SIG-M5 treated with dmso at 0.1 percent for 504 hours (cell line): ENCODE data around the gene NUBPL.
"Not testable (repeated sequence)": the region's sequence is repeated elsewhere in the genome, so short reads cannot be mapped to it uniquely, and the experiment has no call there.

Experiments used
- DNase-seq: peaks from one replicate; lab custom pipeline; 2025; ENCODE audit not compliant: unreplicated experiment; lab: John Stamatoyannopoulos, UW

The NUBPL gene

GRCh38 chr14:31672709-31673108 is 111.5 kb downstream of the NUBPL start:
- no peak for DNase-seq

GRCh38 chr14:31677052-31677451 is 115.8 kb downstream of the NUBPL start:
- no peak for DNase-seq

- no peak for DNase-seq
Observed at GRCh38 chr14:31677630-31678029, 116.4 kb downstream of the NUBPL start.

GRCh38 chr14:31678421-31679249 is 117.4 kb downstream of the NUBPL start:
- DNase-seq = no peak

GRCh38 chr14:31682768-31683167 is 121.6 kb downstream of the NUBPL start:
- no peak for DNase-seq

- DNase-seq = no peak
Observed at GRCh38 chr14:31687726-31688125, 126.5 kb downstream of the NUBPL start.

- DNase-seq = no peak
Observed at GRCh38 chr14:31690056-31690455, 128.9 kb downstream of the NUBPL start.

GRCh38 chr14:31692376-31692781 is 131.2 kb downstream of the NUBPL start:
- DNase-seq = no peak

GRCh38 chr14:31696378-31696777 is 135.2 kb downstream of the NUBPL start:
- DNase-seq = no peak

GRCh38 chr14:31699809-31700208 is 138.6 kb downstream of the NUBPL start:
- DNase-seq = no peak

GRCh38 chr14:31700282-31701074 is 139.3 kb downstream of the NUBPL start:
- DNase-seq = no peak

- DNase-seq = no peak
Observed at GRCh38 chr14:31702130-31702529, 140.9 kb downstream of the NUBPL start.

- DNase-seq = no peak
Observed at GRCh38 chr14:31703056-31703455, 141.9 kb downstream of the NUBPL start.

GRCh38 chr14:31705731-31706130 is 144.5 kb downstream of the NUBPL start:
- no peak for DNase-seq

- DNase-seq = not testable (repeated sequence)
Observed at GRCh38 chr14:31708661-31709060, 147.5 kb downstream of the NUBPL start.

GRCh38 chr14:31712244-31713127 is 151.3 kb downstream of the NUBPL start:
- DNase-seq = no peak

- DNase-seq = no peak
Observed at GRCh38 chr14:31716208-31716607, 155.0 kb downstream of the NUBPL start.

- DNase-seq = no peak
Observed at GRCh38 chr14:31717294-31718085, 156.3 kb downstream of the NUBPL start.

- no peak for DNase-seq
Observed at GRCh38 chr14:31718585-31718984, 157.4 kb downstream of the NUBPL start.

- no peak for DNase-seq
Observed at GRCh38 chr14:31718985-31719384, 157.8 kb downstream of the NUBPL start.
